PFSK-1 (cell line): ENCODE results near the gene PPA1.

Source experiments
- FOXP2 ChIP-seq: optimal IDR thresholded peaks from 2 replicates; pipeline ENCODE3; 2011; ENCODE audit warnings: borderline replicate concordance, control low read depth, inconsistent platforms; ENCODE audit not compliant: insufficient read depth; ENCODE audit errors: extremely low read length, extremely low read depth
- POLR2AphosphoS5 ChIP-seq: IDR thresholded peaks from 2 replicates; pipeline ENCODE4 v1.6.1; 2012; ENCODE audit warnings: low read depth, mild to moderate bottlenecking, control low read depth, low read length, moderate library complexity
- REST ChIP-seq, 2 experiments: IDR thresholded peaks; 2 replicates each; pipeline versions ENCODE4 v1.6.1 to v1.8.0; 2011 to 2012; ENCODE audit warnings: low read depth in 2 of 2, low read length in 2 of 2, control low read depth in 1 of 2, inconsistent platforms in 1 of 2, mild to moderate bottlenecking in 1 of 2, moderate library complexity in 1 of 2; ENCODE audit not compliant: insufficient read depth in 1 of 2
- SIN3A ChIP-seq: IDR thresholded peaks from 2 replicates; pipeline ENCODE4 v1.6.1; 2012; ENCODE audit warnings: mild to moderate bottlenecking, low read length, moderate library complexity, borderline replicate concordance; ENCODE audit not compliant: insufficient read depth
- TAF1 ChIP-seq: IDR thresholded peaks from 2 replicates; pipeline ENCODE4 v1.6.1; 2012; ENCODE audit warnings: low read length, control low read depth, borderline replicate concordance; ENCODE audit not compliant: insufficient read depth

The PPA1 gene

GRCh38 chr10:70191972-70192305, 41.3 kb downstream of the PPA1 start:
- TF ChIP-seq POLR2AphosphoS5 (no peak), FOXP2 (no peak), TAF1 (no peak), SIN3A (no peak), REST (IDR thresholded peaks at IDR 0.05; ENCODE audit: insufficient read depth in 1 of 2, low read depth in 2 of 2, low read length in 2 of 2) (no peak)

- TF ChIP-seq SIN3A: no peak
- no peak for TF ChIP-seq FOXP2
- no peak for TF ChIP-seq POLR2AphosphoS5
- no peak for TF ChIP-seq REST (IDR thresholded peaks at IDR 0.05; ENCODE audit: insufficient read depth in 1 of 2, low read depth in 2 of 2, low read length in 2 of 2)
- no peak for TF ChIP-seq TAF1
Observed at GRCh38 chr10:70191161-70191971, 41.9 kb downstream of the PPA1 start.

- TF ChIP-seq POLR2AphosphoS5 (no peak), TAF1 (no peak), REST (IDR thresholded peaks at IDR 0.05; ENCODE audit: insufficient read depth in 1 of 2, low read depth in 2 of 2, low read length in 2 of 2) (no peak)
Observed at GRCh38 chr10:70190581-70190980, 42.6 kb downstream of the PPA1 start.

GRCh38 chr10:70190102-70190501, 43.1 kb downstream of the PPA1 start:
- TF ChIP-seq REST (IDR thresholded peaks at IDR 0.05; ENCODE audit: insufficient read depth in 1 of 2, low read depth in 2 of 2, low read length in 2 of 2): no peak
- no peak for TF ChIP-seq TAF1
- TF ChIP-seq SIN3A: no peak
- no peak for TF ChIP-seq FOXP2
- TF ChIP-seq POLR2AphosphoS5: no peak

- TF ChIP-seq SIN3A: no peak
- TF ChIP-seq FOXP2: no peak
- TF ChIP-seq POLR2AphosphoS5: no peak
- TF ChIP-seq REST (IDR thresholded peaks at IDR 0.05; ENCODE audit: insufficient read depth in 1 of 2, low read depth in 2 of 2, low read length in 2 of 2): no peak
- no peak for TF ChIP-seq TAF1
Observed at GRCh38 chr10:70188768-70189167, 44.5 kb downstream of the PPA1 start.
